Colon (tissue), 2 donors: ENCODE results near the gene EEF2KMT.
A peak's percentile ranks its signal among the peaks of the same experiment; 100 is the strongest.
"Not testable (repeated sequence)": the region's sequence is repeated elsewhere in the genome, so short reads cannot be mapped to it uniquely, and the experiment has no call there.

Experiments used
- FAIRE-seq: peaks from 2 replicates; lab custom pipeline; 2012; peaks lifted over from hg19 to GRCh38; lab: Jason Lieb, UNC
- donor health status: control.
- donor health status: control.

EEF2KMT gene, protein sequence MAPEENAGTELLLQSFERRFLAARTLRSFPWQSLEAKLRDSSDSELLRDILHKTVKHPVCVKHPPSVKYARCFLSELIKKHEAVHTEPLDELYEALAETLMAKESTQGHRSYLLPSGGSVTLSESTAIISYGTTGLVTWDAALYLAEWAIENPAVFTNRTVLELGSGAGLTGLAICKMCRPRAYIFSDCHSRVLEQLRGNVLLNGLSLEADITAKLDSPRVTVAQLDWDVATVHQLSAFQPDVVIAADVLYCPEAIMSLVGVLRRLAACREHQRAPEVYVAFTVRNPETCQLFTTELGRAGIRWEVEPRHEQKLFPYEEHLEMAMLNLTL

DNA sequence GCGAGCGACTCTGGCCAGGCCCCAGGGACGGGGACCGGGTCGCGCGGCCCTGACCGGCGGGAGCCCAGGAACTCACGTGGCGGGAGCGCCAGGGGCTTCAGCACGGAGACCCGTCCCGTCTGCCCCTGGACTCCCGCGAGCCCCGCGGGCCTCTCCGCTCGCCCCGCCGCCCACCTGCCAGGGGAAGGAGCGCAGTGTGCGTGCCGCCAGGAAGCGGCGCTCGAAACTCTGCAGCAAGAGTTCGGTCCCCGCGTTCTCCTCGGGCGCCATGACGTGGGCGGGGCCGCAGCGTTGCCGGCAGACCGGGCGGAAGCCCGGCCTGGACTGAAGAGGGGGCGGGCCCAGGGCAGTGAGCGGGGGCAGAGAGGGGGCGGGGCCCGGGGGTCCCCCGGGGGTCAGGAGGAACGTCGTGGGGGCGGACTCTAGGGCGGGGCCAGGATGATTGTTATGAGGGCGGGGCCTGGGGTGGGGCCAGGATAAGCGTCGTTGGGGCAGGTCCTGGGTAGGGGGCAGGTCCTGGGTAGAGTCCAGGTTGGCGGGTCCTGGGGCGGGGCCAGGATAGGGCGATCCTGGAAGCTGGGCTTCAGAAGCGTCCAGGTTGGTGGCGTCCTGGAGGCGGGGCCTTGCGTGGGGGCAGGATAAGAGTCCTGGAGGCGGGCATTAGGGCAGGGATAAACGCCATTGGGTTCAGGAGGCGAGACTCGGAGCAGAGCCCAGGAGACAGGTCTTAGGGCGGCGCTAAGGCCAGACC lies at the start of gene EEF2KMT:
TSS of gene EEF2KMT (minus strand) at position 326 of the 751 bp plus-strand sequence. CDS start at position 270, 56 bp downstream.
- FAIRE-seq, result not testable (repeated sequence)

DNA sequence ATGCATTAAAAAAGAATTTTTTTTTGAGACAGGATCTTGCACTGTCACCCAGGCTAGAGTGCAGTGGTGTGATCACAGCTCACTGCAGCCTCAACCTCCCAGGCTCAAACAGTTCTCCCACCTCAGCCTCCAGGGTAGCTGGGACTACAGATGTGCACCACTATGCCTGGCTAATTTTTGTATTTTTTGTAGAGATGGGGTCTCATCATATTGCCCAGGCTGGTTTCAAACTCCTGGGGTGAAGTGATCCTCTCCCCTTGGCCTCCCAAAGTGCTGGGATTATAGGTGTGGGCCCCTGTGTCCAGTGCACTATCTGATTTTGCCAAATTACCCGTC lies 47.0 kb upstream of the EEF2KMT start:
- FAIRE-seq, result not testable (repeated sequence)

GRCh38 chr16:5143761-5144620 lies 46.4 kb upstream of the EEF2KMT start:
- no peak for FAIRE-seq

DNA sequence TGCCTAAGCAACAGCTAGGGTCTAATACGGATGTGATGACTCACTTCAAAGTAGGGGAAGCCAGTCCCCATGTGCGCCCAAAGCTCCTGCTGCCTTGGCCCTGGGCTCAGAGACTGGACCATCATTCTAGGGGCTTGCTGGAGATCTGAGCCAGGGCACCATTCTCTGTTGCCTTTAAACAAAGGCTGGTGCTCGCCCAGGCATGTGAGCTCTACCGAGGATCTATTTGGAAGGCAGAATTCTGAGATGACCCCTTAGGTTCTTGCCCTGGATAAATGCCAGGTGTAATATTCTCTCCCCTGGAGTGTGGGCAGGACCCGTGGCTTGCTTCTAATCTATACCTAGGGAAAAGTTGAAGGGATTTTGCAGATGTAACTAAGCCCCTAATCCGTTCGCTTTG lies 42.6 kb upstream of the EEF2KMT start:
- FAIRE-seq, result not testable (repeated sequence)

- FAIRE-seq, result not testable (repeated sequence)
Observed at GRCh38 chr16:5134739-5135452, 37.3 kb upstream of the EEF2KMT start.

- not testable (repeated sequence) for FAIRE-seq
Observed at GRCh38 chr16:5132915-5133600, 35.5 kb upstream of the EEF2KMT start.

DNA sequence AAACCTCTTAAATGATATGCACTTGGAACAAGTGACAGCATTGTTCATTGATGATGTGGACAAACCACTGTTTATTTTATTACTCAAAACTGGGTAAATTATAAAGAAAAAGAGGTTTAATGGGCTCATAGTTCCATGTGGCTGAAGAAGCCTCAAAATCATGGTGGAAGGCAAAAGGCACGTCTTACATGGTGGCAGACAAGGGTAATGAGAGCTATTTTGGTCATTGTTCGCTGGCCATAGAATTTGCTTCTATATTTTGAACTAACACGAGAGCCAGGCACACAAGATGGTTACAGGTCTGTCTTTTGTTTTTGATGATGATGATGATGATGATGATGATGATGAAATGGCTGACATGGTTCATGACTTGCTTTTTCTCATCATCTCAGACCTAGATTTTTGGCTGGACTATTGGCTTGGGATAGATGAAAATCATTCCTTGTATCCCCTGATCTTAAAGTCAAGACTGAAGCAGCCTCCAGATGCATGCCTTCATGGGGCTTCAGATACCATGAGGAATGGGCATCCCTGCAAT lies 33.9 kb upstream of the EEF2KMT start:
- FAIRE-seq, result not testable (repeated sequence)

DNA sequence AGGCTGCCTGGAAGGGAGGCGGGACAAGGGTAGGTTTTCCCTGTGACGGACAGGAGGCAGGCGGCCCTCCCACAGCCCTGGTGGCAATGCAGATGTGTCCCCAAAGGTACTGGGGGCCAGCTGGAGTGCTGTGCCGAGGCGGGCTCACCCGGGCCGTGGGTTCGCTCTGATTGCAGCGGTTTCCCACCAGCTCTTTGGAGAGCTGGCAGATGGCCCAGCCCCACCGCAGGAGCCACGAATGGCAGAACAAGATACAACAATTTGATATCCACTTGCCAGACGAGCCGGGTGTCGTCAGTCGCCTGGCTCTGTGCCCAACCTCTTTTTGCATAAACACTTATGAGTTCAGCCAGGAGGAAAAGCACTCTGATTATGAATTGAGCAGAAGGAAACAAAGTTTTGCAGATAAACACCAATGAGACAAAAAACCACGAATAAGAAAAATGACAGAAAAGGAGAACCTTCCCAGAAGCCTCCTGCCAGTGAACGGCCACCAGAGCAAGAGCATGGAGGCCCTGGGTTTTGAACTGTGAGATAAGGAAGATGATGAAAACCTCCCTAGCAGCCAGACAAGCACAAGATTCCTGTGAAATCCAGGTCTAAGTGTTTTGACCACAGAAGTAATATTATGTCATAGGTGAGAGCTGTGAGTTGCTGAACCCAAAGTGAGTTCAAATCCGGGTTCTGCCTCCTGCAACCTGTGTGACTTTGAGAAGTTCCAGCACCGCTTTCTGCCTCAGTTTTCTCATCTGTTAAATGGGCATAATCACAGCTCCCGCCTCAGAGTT lies 19.9 kb upstream of the EEF2KMT start:
- not testable (repeated sequence) for FAIRE-seq

- FAIRE-seq, result not testable (repeated sequence)
Observed at GRCh38 chr16:5116780-5117295, 19.2 kb upstream of the EEF2KMT start.

DNA sequence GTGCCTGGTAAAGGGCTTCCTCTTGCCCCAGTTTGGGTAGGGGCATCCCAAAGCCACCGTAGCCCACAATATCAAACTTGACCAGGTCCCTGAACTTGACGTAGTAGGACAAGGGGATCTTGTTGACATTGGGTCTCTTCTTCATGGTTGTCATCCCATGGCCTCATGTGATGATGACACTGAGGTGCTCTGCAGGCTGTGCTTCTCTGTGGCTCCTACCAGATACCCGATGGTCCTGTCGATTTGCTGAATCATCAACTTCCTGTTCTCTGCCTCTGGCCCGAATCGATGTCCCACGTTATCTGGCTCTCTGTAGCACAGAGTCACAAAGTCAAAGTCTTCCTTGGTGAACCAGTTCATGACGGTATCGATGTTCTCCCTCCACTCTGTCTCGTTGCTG lies 13.3 kb upstream of the EEF2KMT start:
- FAIRE-seq, result not testable (repeated sequence)

GRCh38 chr16:5108505-5109158 lies 11.0 kb upstream of the EEF2KMT start:
- no peak for FAIRE-seq

- FAIRE-seq, result not testable (repeated sequence)
Observed at GRCh38 chr16:5105039-5105438, 7.4 kb upstream of the EEF2KMT start.

DNA sequence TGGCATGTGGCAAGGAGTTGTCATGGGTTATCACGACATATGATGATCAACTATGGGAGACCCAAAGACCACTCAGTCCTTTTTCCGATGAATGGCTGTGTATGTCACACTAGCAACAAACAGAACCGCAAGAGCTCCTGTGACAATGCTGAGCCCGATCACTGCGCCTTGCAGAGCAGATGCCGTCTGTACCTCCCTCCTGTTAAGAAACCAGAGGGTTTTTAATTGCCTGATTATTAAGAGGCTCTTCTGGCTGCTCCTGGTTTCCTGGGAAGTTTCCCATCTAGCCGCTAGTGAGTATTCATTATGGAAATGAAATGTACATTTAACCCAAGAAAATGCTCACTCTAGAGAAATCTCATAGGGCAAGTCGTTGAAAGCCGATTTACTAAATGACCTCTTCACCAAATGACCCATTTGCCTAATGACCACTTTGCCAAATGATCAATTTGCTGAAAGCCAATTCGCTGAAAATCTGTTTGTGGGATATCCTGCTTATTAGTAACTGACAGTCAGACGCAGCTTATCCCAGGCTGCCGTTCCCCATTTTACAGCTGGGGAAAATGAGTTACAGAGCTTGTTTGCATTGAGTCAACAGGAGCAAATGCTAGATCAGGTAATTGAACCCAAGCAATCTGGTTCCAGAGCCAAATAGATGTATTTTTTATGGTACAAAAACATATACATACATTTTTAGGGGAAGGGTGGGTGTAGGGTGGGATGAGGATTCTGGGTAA lies 5.9 kb upstream of the EEF2KMT start:
- FAIRE-seq, result not testable (repeated sequence)

DNA sequence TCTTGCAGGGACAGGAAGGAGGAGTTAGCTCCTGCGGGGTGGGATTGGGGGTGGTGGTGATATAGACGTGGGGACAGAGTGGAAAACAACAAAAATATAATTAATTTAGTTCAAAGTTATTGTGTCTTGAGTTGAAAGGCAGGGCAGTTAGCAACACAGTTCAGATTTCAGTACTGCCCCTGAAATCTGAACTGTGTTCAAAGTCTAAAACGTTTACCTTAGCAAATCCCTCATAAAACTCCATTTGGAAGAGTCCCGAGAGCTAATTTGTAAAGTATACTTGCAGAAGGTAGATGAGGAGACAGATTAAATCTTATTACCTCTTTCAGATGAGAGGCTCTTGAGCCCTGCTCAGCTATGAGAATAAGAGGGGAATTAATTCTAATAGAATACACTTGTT lies 1.6 kb upstream of the EEF2KMT start:
- FAIRE-seq, result not testable (repeated sequence)

GRCh38 chr16:5098221-5099159 lies 895 bp upstream of the EEF2KMT start:
- FAIRE-seq, result peak; percentile 87

GRCh38 chr16:5097061-5097469 lies 530 bp downstream of the EEF2KMT start:
- not testable (repeated sequence) for FAIRE-seq

DNA sequence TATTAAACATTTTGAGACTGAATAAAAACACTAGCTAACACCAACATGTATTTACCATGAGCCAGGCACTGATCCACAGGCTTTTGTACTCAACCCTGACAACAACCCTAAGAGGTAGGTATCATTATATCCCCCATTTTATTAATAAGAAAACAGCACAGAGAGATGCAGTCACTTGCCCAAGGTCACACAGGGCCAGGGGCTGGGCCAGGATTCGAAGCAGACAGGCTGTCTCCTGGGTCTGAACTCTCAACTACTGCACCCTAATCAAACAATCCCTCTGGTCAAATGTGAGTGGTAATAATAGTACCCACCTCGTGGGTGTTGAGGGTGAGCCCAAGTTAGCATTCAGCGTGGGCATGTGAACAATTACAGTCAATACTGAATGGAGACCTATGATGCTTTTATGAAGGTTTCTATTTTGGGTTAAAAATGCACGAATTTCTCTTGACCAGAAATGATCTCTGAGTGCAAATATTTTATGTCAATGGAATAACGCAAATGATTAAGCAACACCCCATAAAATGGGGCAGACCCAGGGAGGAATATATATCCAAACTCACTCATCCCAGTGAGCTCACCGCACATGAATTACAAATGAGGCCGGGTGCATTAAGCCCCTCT lies 1.0 kb downstream of the EEF2KMT start:
- not testable (repeated sequence) for FAIRE-seq
